Upper lobe of right lung (tissue), 1 donor: ENCODE measurements around the gene ALCAM. TPM values are rescaled to one million over a fixed set of nuclear protein-coding genes. Genes with fewer than 3 reads are reported as not detected.

Source experiments
- ATAC-seq: fragments of 200-7000 bp; cut with Tn5 transposase; one replicate; pipeline ENCODE4 v1.9.1; 2020; ENCODE audit warnings: mild to moderate bottlenecking, moderate library complexity
- DNase-seq: peaks from one replicate; pipeline ENCODE4 v3.0.0-alpha.2; 2020
- H3K27ac ChIP-seq: fragments of 200-600 bp; one replicate; pipeline ENCODE4 v1.8.0; 2022
- H3K27me3 ChIP-seq: fragments of 200-600 bp; one replicate; pipeline ENCODE4 v1.8.0; 2022; ENCODE audit warnings: mild to moderate bottlenecking
- H3K36me3 ChIP-seq: fragments of 200-600 bp; one replicate; pipeline ENCODE4 v1.8.0; 2022
- H3K4me1 ChIP-seq: fragments of 200-600 bp; one replicate; pipeline ENCODE4 v1.8.0; 2022
- H3K4me3 ChIP-seq: fragments of 200-600 bp; one replicate; pipeline ENCODE4 v1.8.0; 2022; ENCODE audit warnings: mild to moderate bottlenecking
- H3K9me3 ChIP-seq: fragments of 200-600 bp; one replicate; pipeline ENCODE4 v1.8.0; 2022
- intact Hi-C: fragments of 100-400 bp; cut with DNase I; formaldehyde crosslinking; loops from one replicate; pipeline ENCODE4 v1.11.0; 2022
- total RNA-seq: library from RNA; stranded (reverse); fragmentation: NEBNext Ultra II Directional; extraction: Animal tissue kit (Norgen Biotek cat#: 25700); gene quantifications from one replicate; pipeline ENCODE4 v1.2.1, GENCODE V29; 2021
- TF ChIP-seq, protein P1 (sequence below): fragments of 200-600 bp; IDR thresholded peaks from one replicate; pipeline ENCODE4 v1.8.0; 2022; ENCODE audit warnings: antibody characterized with exemption
- donor health status: DM: no; HTN: yes; CAD: no; lungs with severe emphysema.

Gene ALCAM
- total RNA-seq, 1 donor from 2014 or later: 202 TPM

DNA sequence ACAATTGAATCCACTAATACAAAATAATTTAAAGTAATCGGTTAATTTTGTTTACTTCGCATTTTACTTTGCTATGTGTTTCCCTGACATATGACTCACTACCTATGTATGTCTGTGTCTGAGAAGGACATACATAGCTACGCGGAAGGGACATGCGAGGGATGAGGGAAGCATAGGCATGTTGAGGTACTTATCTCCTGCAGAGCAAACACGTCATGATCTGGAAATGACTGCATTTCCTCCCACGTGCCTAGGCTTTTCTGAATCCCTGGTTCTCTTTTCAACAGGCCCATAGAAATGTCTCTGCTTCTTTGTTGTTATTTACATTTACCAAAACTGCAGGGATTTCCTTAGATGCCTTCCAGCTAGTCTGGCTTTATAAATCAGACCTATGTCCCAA is 27.5 kb downstream of the ALCAM start:
- intact Hi-C loops: no loop called here

DNA sequence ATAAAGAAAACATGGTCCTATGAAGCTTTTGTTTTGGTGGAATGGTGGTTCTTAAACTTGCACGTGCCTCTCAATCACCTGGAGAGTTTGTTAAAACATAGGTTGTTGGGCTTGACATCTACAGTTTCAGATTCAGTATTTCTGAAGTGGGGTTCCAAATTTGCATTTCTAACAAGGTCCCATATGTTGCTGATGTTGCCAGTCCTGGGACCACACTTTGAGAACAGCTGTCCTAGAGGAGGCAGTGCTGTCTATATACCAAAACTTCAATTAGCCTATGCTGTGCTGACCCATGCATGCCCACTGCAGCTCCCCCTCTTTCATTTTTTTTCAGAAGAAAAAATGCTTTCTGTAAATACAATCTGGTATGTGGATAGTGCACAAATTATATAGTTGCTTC is 31.3 kb downstream of the ALCAM start:
- Histone ChIP-seq H3K27me3 (no peaks in the 10 kb centered on the region), H3K27ac (no peak overlapping the region), H3K4me3 (no peak overlapping the region), H3K36me3 (no peaks in the 10 kb centered on the region), H3K9me3 (no peaks in the 10 kb centered on the region), H3K4me1 (no peaks in the 10 kb centered on the region)
- ATAC-seq (no peak), DNase-seq (no peak)
- TF ChIP-seq, protein P1, sequence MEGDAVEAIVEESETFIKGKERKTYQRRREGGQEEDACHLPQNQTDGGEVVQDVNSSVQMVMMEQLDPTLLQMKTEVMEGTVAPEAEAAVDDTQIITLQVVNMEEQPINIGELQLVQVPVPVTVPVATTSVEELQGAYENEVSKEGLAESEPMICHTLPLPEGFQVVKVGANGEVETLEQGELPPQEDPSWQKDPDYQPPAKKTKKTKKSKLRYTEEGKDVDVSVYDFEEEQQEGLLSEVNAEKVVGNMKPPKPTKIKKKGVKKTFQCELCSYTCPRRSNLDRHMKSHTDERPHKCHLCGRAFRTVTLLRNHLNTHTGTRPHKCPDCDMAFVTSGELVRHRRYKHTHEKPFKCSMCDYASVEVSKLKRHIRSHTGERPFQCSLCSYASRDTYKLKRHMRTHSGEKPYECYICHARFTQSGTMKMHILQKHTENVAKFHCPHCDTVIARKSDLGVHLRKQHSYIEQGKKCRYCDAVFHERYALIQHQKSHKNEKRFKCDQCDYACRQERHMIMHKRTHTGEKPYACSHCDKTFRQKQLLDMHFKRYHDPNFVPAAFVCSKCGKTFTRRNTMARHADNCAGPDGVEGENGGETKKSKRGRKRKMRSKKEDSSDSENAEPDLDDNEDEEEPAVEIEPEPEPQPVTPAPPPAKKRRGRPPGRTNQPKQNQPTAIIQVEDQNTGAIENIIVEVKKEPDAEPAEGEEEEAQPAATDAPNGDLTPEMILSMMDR: no peak
- intact Hi-C loops: no loop called here

More for the DNA sequence above, 27.5 kb downstream of the ALCAM start:
- Histone ChIP-seq H3K9me3 (no peaks in the 10 kb centered on the region), H3K36me3 (no peaks in the 10 kb centered on the region), H3K4me3 (no peak overlapping the region), H3K27ac (no peak overlapping the region), H3K4me1 (no peaks in the 10 kb centered on the region), H3K27me3 (no peaks in the 10 kb centered on the region)
- no peak for DNase-seq
- no peak for ATAC-seq
- TF ChIP-seq, protein P1: no peak

DNA sequence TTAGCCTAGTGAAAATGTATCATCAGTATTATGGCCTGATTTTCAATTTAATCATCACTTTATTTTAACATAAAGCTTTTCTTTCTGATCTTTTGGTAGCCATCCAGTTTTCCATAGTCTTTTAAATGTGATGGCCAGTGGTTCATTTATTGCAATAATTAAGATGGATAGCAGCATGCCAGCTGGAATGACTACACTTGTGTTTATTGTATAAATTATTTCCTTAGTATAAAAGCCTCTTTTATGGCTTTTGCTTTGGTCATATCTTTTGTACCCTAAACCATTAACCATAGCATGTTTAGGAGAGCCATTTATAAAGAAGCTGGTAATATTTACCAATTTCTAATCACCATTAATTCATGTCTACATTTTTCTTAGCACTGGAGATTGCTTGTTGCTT is 31.7 kb downstream of the ALCAM start:
- H3K9me3 ChIP-seq: no peaks in the 10 kb centered on the region
- DNase-seq: no peak

DNA sequence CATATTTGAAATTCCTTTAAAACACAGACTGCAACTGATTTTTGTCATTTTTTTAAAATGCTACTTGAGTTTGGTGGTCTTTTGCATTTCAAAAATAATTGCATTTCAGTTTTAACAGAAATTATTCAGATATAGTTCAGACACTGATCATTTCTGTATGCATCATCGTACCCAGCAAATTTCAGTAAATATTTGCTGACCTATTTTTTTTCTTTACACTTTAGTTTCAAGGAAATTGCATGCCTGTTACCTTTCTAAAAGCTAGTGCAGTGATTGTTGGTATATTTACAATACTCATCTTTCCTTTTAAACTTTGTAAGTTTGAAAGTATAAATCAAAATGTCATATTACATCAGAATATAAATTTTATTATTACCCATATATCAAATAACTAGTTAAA is 32.4 kb downstream of the ALCAM start:
- DNase-seq (no peak), ATAC-seq (no peak)
- Histone ChIP-seq H3K36me3 (no peaks in the 10 kb centered on the region), H3K4me3 (no peak overlapping the region), H3K9me3 (no peaks in the 10 kb centered on the region), H3K27me3 (no peaks in the 10 kb centered on the region), H3K27ac (no peak overlapping the region), H3K4me1 (no peaks in the 10 kb centered on the region)
- intact Hi-C loops: no loop called here
- TF ChIP-seq, protein P1: no peak

More for the DNA sequence above, 31.7 kb downstream of the ALCAM start:
- no peak overlapping the region for H3K4me3 ChIP-seq
- TF ChIP-seq, protein P1: no peak
- no peaks in the 10 kb centered on the region for H3K4me1 ChIP-seq
- ATAC-seq: no peak
- H3K27ac ChIP-seq: no peak overlapping the region
- no peaks in the 10 kb centered on the region for H3K27me3 ChIP-seq
- H3K36me3 ChIP-seq: no peaks in the 10 kb centered on the region
- intact Hi-C loops: no loop called here

DNA sequence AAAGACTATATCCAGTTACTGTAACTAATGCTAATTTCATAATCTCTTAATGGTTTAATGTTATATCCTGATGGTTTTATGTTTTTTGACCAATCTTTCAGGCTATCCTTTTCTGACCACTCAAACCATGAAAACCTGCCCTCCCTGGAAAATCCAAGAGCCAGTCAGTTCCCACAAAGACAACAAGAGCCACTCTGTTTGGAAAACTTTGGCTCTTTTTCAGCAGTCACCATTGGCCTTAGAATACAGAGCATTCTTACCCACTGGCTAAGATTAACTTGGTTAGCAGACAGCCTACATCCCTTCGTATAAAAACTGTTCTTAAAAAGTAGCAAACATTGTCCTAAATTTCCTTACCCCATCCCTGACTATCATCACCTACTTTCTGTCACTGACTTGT is 32.9 kb downstream of the ALCAM start:
- ATAC-seq: no peak
- TF ChIP-seq, protein P1: no peak
- intact Hi-C loops: no loop called here
- Histone ChIP-seq H3K4me3 (no peak overlapping the region), H3K27me3 (no peaks in the 10 kb centered on the region), H3K4me1 (no peaks in the 10 kb centered on the region), H3K36me3 (no peaks in the 10 kb centered on the region), H3K9me3 (no peaks in the 10 kb centered on the region), H3K27ac (no peak overlapping the region)
- DNase-seq: no peak

DNA sequence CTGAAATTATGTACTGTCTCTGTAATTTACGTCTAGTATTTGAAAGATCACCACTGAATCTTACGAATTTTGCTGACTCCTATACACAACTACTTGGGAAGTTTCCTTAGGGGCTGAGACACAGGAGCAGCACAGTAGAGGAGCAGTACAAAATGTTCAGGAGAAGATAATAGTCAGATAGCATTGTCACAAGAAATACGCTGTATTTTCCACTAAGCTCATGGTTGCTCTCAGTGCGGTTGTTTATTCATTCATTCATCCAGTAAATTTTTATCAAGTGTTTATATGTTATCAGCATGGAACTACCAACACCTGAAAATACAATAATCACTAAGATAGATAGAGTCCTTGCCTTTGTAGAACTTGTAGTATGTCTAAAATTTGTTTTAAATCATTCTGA is 34.5 kb downstream of the ALCAM start:
- TF ChIP-seq, protein P1: no peak
- no peak overlapping the region for H3K4me3 ChIP-seq
- H3K4me1 ChIP-seq: no peaks in the 10 kb centered on the region
- no peaks in the 10 kb centered on the region for H3K36me3 ChIP-seq
- no peak for DNase-seq
- no peak overlapping the region for H3K27ac ChIP-seq
- H3K9me3 ChIP-seq: no peaks in the 10 kb centered on the region
- intact Hi-C loops: no loop called here
- ATAC-seq: no peak
- no peaks in the 10 kb centered on the region for H3K27me3 ChIP-seq
